ENCODE data around the gene EIF1.

EIF1 gene

DNA sequence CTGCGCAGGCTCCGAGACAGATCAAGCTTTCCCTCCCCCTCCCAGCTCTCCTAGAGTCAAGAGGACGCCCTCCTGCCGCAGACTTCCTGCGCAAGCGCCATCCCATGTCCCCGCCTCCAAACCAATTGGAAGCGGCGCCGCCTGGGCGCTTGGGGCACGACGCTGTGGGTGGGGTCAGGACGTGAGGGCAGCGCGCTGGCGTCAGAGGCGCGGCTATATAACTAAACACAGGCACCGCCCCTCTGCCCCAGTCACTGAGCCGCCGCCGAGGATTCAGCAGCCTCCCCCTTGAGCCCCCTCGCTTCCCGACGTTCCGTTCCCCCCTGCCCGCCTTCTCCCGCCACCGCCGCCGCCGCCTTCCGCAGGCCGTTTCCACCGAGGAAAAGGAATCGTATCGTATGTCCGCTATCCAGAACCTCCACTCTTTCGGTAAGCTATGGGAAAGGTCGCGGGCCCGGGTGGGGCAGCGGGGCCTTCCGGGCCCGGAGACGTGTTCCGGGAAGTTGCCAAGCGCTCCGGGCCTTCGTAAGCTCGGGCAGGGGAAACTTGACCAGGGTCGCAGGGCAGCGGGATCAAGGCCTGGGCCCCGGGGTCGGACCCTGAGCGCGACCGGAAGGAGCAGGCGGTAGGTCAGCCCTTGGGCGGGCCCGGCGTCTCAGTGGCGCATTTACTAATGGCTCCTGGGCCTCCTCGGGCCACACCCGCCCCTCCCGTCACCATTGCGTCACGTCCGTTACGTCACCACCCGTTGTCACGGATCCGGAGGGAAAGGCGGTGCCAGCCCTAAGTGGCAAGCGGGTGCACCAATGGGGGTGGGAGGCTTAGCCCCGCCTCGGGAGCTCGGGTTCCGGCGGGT is at the start of gene EIF1:
EIF1 (plus strand) TSS at position 245 of the 856 bp plus-strand sequence; CDS start at position 399, 154 bp downstream.
- TF ChIP-seq GATA2 (IDR thresholded peaks at IDR 0.05; ENCODE audit: low read depth, low read length) (no peak), GATA3 (IDR thresholded peaks at IDR 0.05; ENCODE audit: low read depth, low read length) (no peak)

GRCh38 chr17:41638941-41639340 is 49.7 kb upstream of the EIF1 start:
- TF ChIP-seq GATA2 (IDR thresholded peaks at IDR 0.05; ENCODE audit: low read depth, low read length) (no peak), GATA3 (IDR thresholded peaks at IDR 0.05; ENCODE audit: low read depth, low read length) (no peak)

DNA sequence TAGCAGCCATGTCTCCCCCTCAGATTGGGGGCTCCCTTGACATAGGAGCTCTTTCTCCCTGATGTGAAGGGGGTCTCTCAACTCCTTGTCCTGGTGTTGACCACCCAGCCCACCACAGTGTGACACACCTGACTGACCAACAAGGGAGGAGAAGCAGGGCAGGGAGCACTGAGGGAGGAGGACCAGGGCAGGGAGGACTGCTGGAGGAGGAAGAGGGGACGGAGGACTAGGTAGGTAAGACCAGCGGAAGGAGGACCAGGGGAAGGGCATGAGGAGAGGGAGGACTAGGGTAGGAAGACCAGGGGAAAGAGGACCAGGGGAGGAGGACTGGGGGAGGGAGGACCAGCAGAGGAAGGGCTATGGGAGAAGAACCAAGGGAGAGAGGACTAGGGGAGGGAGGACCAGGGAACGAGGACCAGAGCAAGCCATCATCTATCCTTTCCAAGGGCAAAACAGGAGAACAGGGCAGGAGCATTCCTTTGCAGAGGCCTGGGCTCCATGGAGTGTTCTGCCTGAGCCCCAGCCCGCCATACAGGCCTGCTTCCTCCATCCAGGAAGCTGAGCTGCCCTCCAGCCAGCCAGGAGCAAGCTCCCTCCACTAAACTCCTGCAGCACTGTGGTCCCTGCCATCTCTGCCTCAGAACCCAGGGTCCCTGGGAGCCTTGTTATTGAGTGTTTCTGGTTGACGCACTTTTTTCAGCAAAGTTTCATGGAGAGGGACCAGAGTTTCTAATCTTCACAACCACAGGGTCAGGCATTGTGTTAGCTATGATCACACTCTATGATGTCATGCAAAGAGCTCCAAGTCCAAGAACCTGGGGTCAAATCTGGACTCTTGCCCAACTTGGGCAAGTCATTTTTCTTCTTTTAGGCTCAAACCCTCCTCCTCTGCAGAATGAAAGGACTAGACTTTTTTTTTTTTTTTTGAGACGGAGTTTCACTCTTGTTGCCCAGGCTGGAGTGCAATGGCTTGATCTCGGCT is 48.9 kb upstream of the EIF1 start:
- TF ChIP-seq GATA3 (IDR thresholded peaks at IDR 0.05; ENCODE audit: low read depth, low read length) (no peak), GATA2 (IDR thresholded peaks at IDR 0.05; ENCODE audit: low read depth, low read length) (no peak)

- TF ChIP-seq GATA3 (IDR thresholded peaks at IDR 0.05; ENCODE audit: low read depth, low read length) = no peak
- TF ChIP-seq GATA2 (IDR thresholded peaks at IDR 0.05; ENCODE audit: low read depth, low read length) = no peak
Measured at GRCh38 chr17:41642252-41643156, 46.2 kb upstream of the EIF1 start.

GRCh38 chr17:41647038-41647813 is 41.5 kb upstream of the EIF1 start:
- no peak for TF ChIP-seq GATA3 (IDR thresholded peaks at IDR 0.05; ENCODE audit: low read depth, low read length)

- TF ChIP-seq GATA2 (IDR thresholded peaks at IDR 0.05; ENCODE audit: low read depth, low read length) (no peak), GATA3 (IDR thresholded peaks at IDR 0.05; ENCODE audit: low read depth, low read length) (no peak)
Measured at GRCh38 chr17:41647940-41648410, 40.7 kb upstream of the EIF1 start.

- TF ChIP-seq GATA2 (IDR thresholded peaks at IDR 0.05; ENCODE audit: low read depth, low read length) (no peak), GATA3 (IDR thresholded peaks at IDR 0.05; ENCODE audit: low read depth, low read length) (no peak)
Measured at GRCh38 chr17:41648411-41649195, 40.1 kb upstream of the EIF1 start.

- TF ChIP-seq GATA3 (IDR thresholded peaks at IDR 0.05; ENCODE audit: low read depth, low read length) = no peak
- no peak for TF ChIP-seq GATA2 (IDR thresholded peaks at IDR 0.05; ENCODE audit: low read depth, low read length)
Measured at GRCh38 chr17:41649923-41650519, 38.7 kb upstream of the EIF1 start.

DNA sequence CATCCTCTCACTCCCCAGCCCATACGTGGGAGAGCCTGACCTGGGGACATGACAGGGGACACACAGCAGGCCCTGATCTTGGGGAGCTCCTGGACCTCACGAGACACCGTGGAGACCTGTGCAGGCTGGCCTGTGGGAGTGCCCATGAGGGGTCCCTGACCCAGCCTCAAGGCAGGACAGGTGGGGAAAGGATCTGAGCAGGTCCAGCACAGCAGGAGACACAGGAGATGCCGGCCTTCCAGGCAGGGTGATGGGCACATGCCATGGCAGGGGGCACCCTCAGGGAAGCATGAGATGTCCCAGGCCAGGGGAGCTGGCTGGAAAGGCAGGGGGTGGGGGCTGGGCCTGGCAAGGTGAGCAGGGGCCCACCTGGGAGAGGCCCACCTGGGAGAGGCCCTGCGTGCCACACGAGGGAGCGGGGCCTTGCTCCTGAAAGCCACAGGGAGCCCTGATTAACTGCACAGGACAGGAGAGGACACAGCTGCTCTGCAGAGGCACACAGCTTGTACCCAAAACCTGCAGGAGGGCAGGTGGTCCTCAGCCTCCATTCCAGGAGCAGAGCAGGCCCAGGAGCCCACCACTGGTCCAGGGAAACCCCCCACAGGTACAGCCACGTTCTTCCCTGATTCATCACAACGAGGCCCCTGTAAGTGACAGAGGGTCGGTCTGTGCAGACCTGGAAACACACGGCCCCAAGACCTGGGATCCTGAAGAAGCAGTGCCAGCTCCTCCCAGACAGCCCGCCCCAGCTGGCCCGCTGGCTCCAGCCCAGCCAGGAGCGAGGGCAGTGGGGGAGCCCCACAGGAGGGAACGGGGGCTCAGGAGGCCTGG is 37.7 kb upstream of the EIF1 start:
- TF ChIP-seq GATA3 (IDR thresholded peaks at IDR 0.05; ENCODE audit: low read depth, low read length) (no peak), GATA2 (IDR thresholded peaks at IDR 0.05; ENCODE audit: low read depth, low read length) (no peak)

GRCh38 chr17:41651625-41652460 is 36.8 kb upstream of the EIF1 start:
- TF ChIP-seq GATA2 (IDR thresholded peaks at IDR 0.05; ENCODE audit: low read depth, low read length) (no peak), GATA3 (IDR thresholded peaks at IDR 0.05; ENCODE audit: low read depth, low read length) (no peak)

All from SH-SY5Y (cell line).